PC-3 (cell line): ENCODE data around the gene ZNF441. TPM values are rescaled to one million over a fixed set of nuclear protein-coding genes. Genes with fewer than 3 reads are reported as not detected.
A peak's percentile ranks its signal among the peaks of the same experiment; 100 is the strongest.

ENCODE experiments used
- ATAC-seq: fragments of 200-7000 bp; cut with Tn5 transposase; 2 replicates; pipeline ENCODE4 v1.9.1; 2020; ENCODE audit warnings: mild to moderate bottlenecking, moderate library complexity
- Bru-seq: library from RNA; stranded (reverse); fragments of 400-500 nt; gene quantifications from one replicate; lab custom pipeline; 2021; lab: Mats Ljungman, UMichigan
- BruChase-seq, 2 experiments: library from RNA; stranded (reverse); fragments of 400-500 nt; gene quantifications; one replicate each; lab custom pipeline; 2021; lab: Mats Ljungman, UMichigan
- BruUV-seq: library from RNA; stranded (reverse); fragments of 400-500 nt; replicated peaks from 2 replicates; lab custom pipeline; 2021; lab: Mats Ljungman, UMichigan
- CTCF ChIA-PET: fragments of 300-600 bp; sonication (Branson Sonifier 250); formaldehyde crosslinking; loops from one replicate; lab custom pipeline; 2022; ENCODE audit warnings: antibody characterized with exemption; lab: Charles Lee
- POLR2A ChIA-PET: fragments of 300-600 bp; sonication (Branson Sonifier 250); formaldehyde crosslinking; loops from one replicate; lab custom pipeline; 2022; ENCODE audit warnings: antibody characterized with exemption; ENCODE audit not compliant: unreplicated experiment; lab: Charles Lee
- DNase-seq: peaks from one replicate; pipeline ENCODE4 v3.0.0-alpha.2; 2015
- H2AFZ ChIP-seq: fragments of 300-600 bp; sonication (generic); 2 replicates; pipeline ENCODE4 v1.6.0; 2016; ENCODE audit warnings: antibody characterized with exemption, low read length
- H3F3A ChIP-seq: fragments of 300-600 bp; sonication (generic); one replicate; pipeline ENCODE4 v1.6.0; 2017; ENCODE audit warnings: antibody characterized with exemption, low read length, control low read depth, mild to moderate bottlenecking; ENCODE audit not compliant: unreplicated experiment
- H3K27ac ChIP-seq: fragments of 300-600 bp; sonication (generic); 2 replicates; pipeline ENCODE4 v1.5.1; 2016; ENCODE audit warnings: mild to moderate bottlenecking, low read length
- H3K27me3 ChIP-seq: fragments of 300-600 bp; sonication (generic); 2 replicates; pipeline ENCODE4 v1.6.1; 2016; ENCODE audit warnings: low read length, mixed read lengths
- H3K36me3 ChIP-seq: fragments of 300-600 bp; sonication (generic); 2 replicates; pipeline ENCODE4 v1.6.1; 2016; ENCODE audit warnings: low read depth, mixed run types, low read length, mixed read lengths
- H3K4me1 ChIP-seq: fragments of 300-600 bp; sonication (generic); 2 replicates; pipeline ENCODE4 v1.5.1; 2016; ENCODE audit warnings: low read length; ENCODE audit not compliant: insufficient read depth
- H3K4me2 ChIP-seq: fragments of 300-600 bp; sonication (generic); 2 replicates; pipeline ENCODE4 v1.6.0; 2016; ENCODE audit warnings: low read length
- H3K4me3 ChIP-seq: fragments of 300-600 bp; sonication (generic); 2 replicates; pipeline ENCODE4 v1.5.1; 2016; ENCODE audit warnings: mild to moderate bottlenecking, low read length, mixed read lengths
- H3K79me2 ChIP-seq: fragments of 300-600 bp; sonication (generic); 2 replicates; pipeline ENCODE4 v1.6.1; 2017; ENCODE audit warnings: low read length, mixed read lengths
- H3K9ac ChIP-seq: fragments of 300-600 bp; sonication (generic); 2 replicates; pipeline ENCODE4 v1.6.0; 2016; ENCODE audit warnings: mild to moderate bottlenecking, low read length
- H3K9me2 ChIP-seq: fragments of 300-600 bp; sonication (generic); replicated peaks from 2 replicates; pipeline ENCODE4 v1.6.1; 2016; ENCODE audit warnings: mixed run types, low read length, mixed read lengths
- H3K9me3 ChIP-seq: fragments of 300-600 bp; sonication (generic); 2 replicates; pipeline ENCODE4 v1.6.1; 2016; ENCODE audit warnings: low read length, mixed read lengths
- H4K20me1 ChIP-seq: fragments of 300-600 bp; sonication (generic); 2 replicates; pipeline ENCODE4 v1.6.1; 2016; ENCODE audit warnings: low read length, mixed read lengths
- CTCF ChIP-seq: fragments of 300-600 bp; sonication (generic); conservative IDR thresholded peaks from 2 replicates; pipeline ENCODE4 v1.5.1; 2017; ENCODE audit warnings: antibody characterized with exemption, low read depth, mild to moderate bottlenecking, low read length
- EZH2 ChIP-seq: fragments of 300-600 bp; sonication (generic); IDR thresholded peaks from one replicate; pipeline ENCODE4 v1.6.1; 2017; ENCODE audit warnings: antibody characterized with exemption, mild to moderate bottlenecking, low read length; ENCODE audit not compliant: unreplicated experiment
- EZH2phosphoT487 ChIP-seq: fragments of 300-600 bp; sonication (generic); IDR thresholded peaks from 2 replicates; pipeline ENCODE4 v1.6.1; 2018; ENCODE audit warnings: mild to moderate bottlenecking, antibody characterized with exemption, low read length, borderline replicate concordance
- intact Hi-C: fragments of 100-400 bp; cut with micrococcal nuclease; formaldehyde crosslinking; loops from 2 replicates; pipeline ENCODE4 v1.9.0; 2023
- long read RNA-seq: library from polyadenylated mRNA; unstranded; transcript quantifications from one replicate; pipeline ENCODE4 v2.0.0, GENCODE V29; 2021; ENCODE audit not compliant: unreplicated experiment
- total RNA-seq: library from RNA; depleted of rRNA; stranded (reverse); fragments of >200 nt; gene quantifications from 2 replicates; pipeline ENCODE4 v1.2.3, GENCODE V29; 2014; rRNA removed

The ZNF441 gene
- total RNA-seq, result 6.9 and 8.0 TPM in 2 replicates
- percentile 71 among the genes with signal in this experiment for Bru-seq, nascent RNA
- percentile 60 among the genes with signal in this experiment for BruChase-seq, experiment 1, labeled RNA remaining after a 6-hour chase
- percentile 77 among the genes with signal in this experiment for BruChase-seq, experiment 2, labeled RNA remaining after a 2-hour chase
- long read RNA-seq, full-length matches to known transcripts, result 8 of 16 reads
- long read RNA-seq, partial matches to known transcripts, result 5 of 16 reads
- long read RNA-seq, other reads (novel, unspliced or antisense), result 3 of 16 reads

- H3K27ac ChIP-seq, result peak within 1 kb of the TSS; percentile 49
- CTCF ChIA-PET, result interaction anchor here (0.6 to 1.1 kb wide), 2 partner anchors 31 to 557 kb away, joined by 3 read pairs; no protein-coding TSS in a partner anchor
- TSS peak; percentile 93 for BruUV-seq
Observed at GRCh38 chr19:11766597-11767591, at the start of gene ZNF441. TSS of gene ZNF441 (plus strand) at chr19:11767000. CDS start at chr19:11767194, 194 bp downstream.

GRCh38 chr19:11721681-11722080, 45.1 kb upstream of the ZNF441 start:
- intact Hi-C loops, result no loop called here
- no peak overlapping the region for H3K27ac ChIP-seq
- H3K9ac ChIP-seq, result no peak overlapping the region
- no peak overlapping the region; the same call in 1 of the 2 replicates for H3K4me3 ChIP-seq
- H3K9me3 ChIP-seq, result peaks cover 59% of the 10 kb centered on the region
- no peaks in the 10 kb centered on the region for H3K9me2 ChIP-seq
- H4K20me1 ChIP-seq, result no peaks in the 10 kb centered on the region
- CTCF ChIA-PET, result no interaction called here
- H3K27me3 ChIP-seq, result no peaks in the 10 kb centered on the region
- H3F3A ChIP-seq, result no peaks in the 10 kb centered on the region
- ATAC-seq (no peak), DNase-seq (no peak)
- H3K4me1 ChIP-seq, result no peaks in the 10 kb centered on the region
- no TSS peak for BruUV-seq
- peaks cover 66% of the 10 kb centered on the region for H3K36me3 ChIP-seq
- no peak overlapping the region for H2AFZ ChIP-seq
- H3K79me2 ChIP-seq, result peaks cover 4% of the 10 kb centered on the region; the same call in 1 of the 2 replicates
- POLR2A ChIA-PET, result no interaction called here
- H3K4me2 ChIP-seq, result no peak overlapping the region
- TF ChIP-seq CTCF (no peak), EZH2phosphoT487 (no peak), EZH2 (no peak)

More at GRCh38 chr19:11766597-11767591, at the start of gene ZNF441:
- H2AFZ ChIP-seq, result peak within 1 kb of the TSS; percentile 89
- H3K9ac ChIP-seq, result peak within 1 kb of the TSS; percentile 81
- ATAC-seq (peak; percentile 97), DNase-seq (peak; percentile 98)
- intact Hi-C loops, result loop anchor here (1.0 kb wide), 2 partner anchors 28 to 67 kb away; no protein-coding TSS in a partner anchor
- H3K4me1 ChIP-seq, result peaks cover 8% of the 10 kb centered on the region; the same call in 1 of the 2 replicates
- H3F3A ChIP-seq, result no peaks in the 10 kb centered on the region
- peaks cover 21% of the 10 kb centered on the region for H3K9me3 ChIP-seq
- H3K4me2 ChIP-seq, result peak within 1 kb of the TSS; percentile 92
- no peak for TF ChIP-seq EZH2
- no peak for TF ChIP-seq CTCF
- TF ChIP-seq EZH2phosphoT487, result no peak
- H3K4me3 ChIP-seq, result peak within 1 kb of the TSS; percentile 77
- H3K36me3 ChIP-seq, result peaks cover 20% of the 10 kb centered on the region; the same call in 1 of the 2 replicates
- no peaks in the 10 kb centered on the region for H4K20me1 ChIP-seq
- peaks cover 22% of the 10 kb centered on the region for H3K79me2 ChIP-seq
- no peaks in the 10 kb centered on the region for H3K27me3 ChIP-seq
- POLR2A ChIA-PET, result interaction anchor here (0.5 to 0.6 kb wide), 5 partner anchors 27 to 607 kb away, joined by 3 to 7 read pairs (median 4); no protein-coding TSS in a partner anchor
- H3K9me2 ChIP-seq, result no peaks in the 10 kb centered on the region
